Measurements from ENCODE around the gene OR6K6. TPM values are rescaled to one million over a fixed set of nuclear protein-coding genes. Genes with fewer than 3 reads are reported as not detected.

The OR6K6 gene
- not detected in 2 replicates for total RNA-seq
- long read RNA-seq = 0 reads

GRCh38 chr1:158754420-158754819, at the start of gene OR6K6:
Gene OR6K6 (plus strand): TSS chr1:158754720. CDS start chr1:158754888, 168 bp downstream.
- H3K4me3 Mint-ChIP-seq (ENCODE audit: unreplicated experiment) = no peak within 1 kb of the TSS
- peaks cover 3% of the 10 kb centered on the region for H3K9me3 Mint-ChIP-seq (ENCODE audit: unreplicated experiment)
- H3K27ac Mint-ChIP-seq (ENCODE audit: unreplicated experiment) = no peak within 1 kb of the TSS
- H3K4me1 Mint-ChIP-seq (ENCODE audit: unreplicated experiment) = no peaks in the 10 kb centered on the region
- no peak for TF ChIP-seq CTCF (IDR thresholded peaks at IDR 0.05)
- DNase-seq (ENCODE audit: extremely low spot score, unreplicated experiment) = no peak
- no peaks in the 10 kb centered on the region for H3K36me3 Mint-ChIP-seq (ENCODE audit: unreplicated experiment)
- no peaks in the 10 kb centered on the region for H3K27me3 Mint-ChIP-seq (ENCODE audit: unreplicated experiment)

GRCh38 chr1:158706096-158706495, 48.4 kb upstream of the OR6K6 start:
- H3K27ac Mint-ChIP-seq (ENCODE audit: unreplicated experiment) = no peak overlapping the region
- no peak for TF ChIP-seq CTCF (IDR thresholded peaks at IDR 0.05)
- no peaks in the 10 kb centered on the region for H3K27me3 Mint-ChIP-seq (ENCODE audit: unreplicated experiment)
- no peak overlapping the region for H3K4me3 Mint-ChIP-seq (ENCODE audit: unreplicated experiment)
- no peaks in the 10 kb centered on the region for H3K9me3 Mint-ChIP-seq (ENCODE audit: unreplicated experiment)
- DNase-seq (ENCODE audit: extremely low spot score, unreplicated experiment) = no peak
- H3K36me3 Mint-ChIP-seq (ENCODE audit: unreplicated experiment) = no peaks in the 10 kb centered on the region
- no peaks in the 10 kb centered on the region for H3K4me1 Mint-ChIP-seq (ENCODE audit: unreplicated experiment)

DNA sequence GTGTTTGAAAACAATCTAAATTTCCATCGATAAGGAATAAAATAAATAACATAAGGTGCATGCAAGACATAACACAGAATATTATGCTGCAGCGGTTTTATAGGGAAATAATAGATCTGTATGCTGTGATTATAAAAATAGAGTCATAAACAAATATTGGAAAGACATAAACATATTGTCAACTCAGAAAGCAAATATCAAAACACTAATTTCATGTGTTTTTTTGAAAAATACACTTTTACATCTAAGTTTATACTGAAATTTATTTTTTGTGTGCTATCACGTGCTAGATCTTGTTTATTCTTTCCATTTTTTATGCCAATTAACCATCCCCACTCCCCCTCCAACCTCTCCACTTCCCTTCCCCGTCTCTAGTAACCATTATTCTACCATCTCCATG, 43.4 kb upstream of the OR6K6 start:
- Mint-ChIP-seq H3K27ac (ENCODE audit: unreplicated experiment) (no peak overlapping the region), H3K9me3 (ENCODE audit: unreplicated experiment) (no peaks in the 10 kb centered on the region), H3K4me1 (ENCODE audit: unreplicated experiment) (no peaks in the 10 kb centered on the region), H3K27me3 (ENCODE audit: unreplicated experiment) (peaks cover 4% of the 10 kb centered on the region), H3K36me3 (ENCODE audit: unreplicated experiment) (no peaks in the 10 kb centered on the region), H3K4me3 (ENCODE audit: unreplicated experiment) (no peak overlapping the region)
- TF ChIP-seq CTCF (IDR thresholded peaks at IDR 0.05) = no peak
- no peak for DNase-seq (ENCODE audit: extremely low spot score, unreplicated experiment)

GRCh38 chr1:158714754-158715153, 39.8 kb upstream of the OR6K6 start:
- Mint-ChIP-seq H3K36me3 (ENCODE audit: unreplicated experiment) (no peaks in the 10 kb centered on the region), H3K27me3 (ENCODE audit: unreplicated experiment) (peaks cover 4% of the 10 kb centered on the region), H3K9me3 (ENCODE audit: unreplicated experiment) (no peaks in the 10 kb centered on the region), H3K4me3 (ENCODE audit: unreplicated experiment) (no peak overlapping the region), H3K4me1 (ENCODE audit: unreplicated experiment) (no peaks in the 10 kb centered on the region), H3K27ac (ENCODE audit: unreplicated experiment) (no peak overlapping the region)
- no peak for DNase-seq (ENCODE audit: extremely low spot score, unreplicated experiment)
- no peak for TF ChIP-seq CTCF (IDR thresholded peaks at IDR 0.05)

DNA sequence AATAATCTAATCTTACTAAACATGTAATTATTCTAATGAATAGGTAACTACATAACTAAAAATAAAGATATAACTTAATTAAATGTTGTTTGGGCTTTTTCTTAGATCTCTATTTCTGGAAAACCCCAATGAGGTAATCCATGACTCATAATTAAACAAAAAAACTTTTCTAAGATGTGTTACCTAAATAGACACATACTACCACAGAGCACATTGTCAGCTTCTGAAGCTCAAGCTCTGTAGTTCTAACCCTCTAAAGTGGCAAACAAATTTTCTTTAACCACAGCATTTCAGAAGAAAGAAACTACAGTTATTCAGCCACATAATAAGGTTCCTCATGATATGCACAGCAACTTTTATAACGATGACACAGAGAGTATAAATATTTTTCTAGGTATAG, 38.2 kb upstream of the OR6K6 start:
- Mint-ChIP-seq H3K27ac (ENCODE audit: unreplicated experiment) (no peak overlapping the region), H3K36me3 (ENCODE audit: unreplicated experiment) (no peaks in the 10 kb centered on the region), H3K4me1 (ENCODE audit: unreplicated experiment) (no peaks in the 10 kb centered on the region), H3K4me3 (ENCODE audit: unreplicated experiment) (no peak overlapping the region), H3K27me3 (ENCODE audit: unreplicated experiment) (peaks cover 3% of the 10 kb centered on the region), H3K9me3 (ENCODE audit: unreplicated experiment) (no peaks in the 10 kb centered on the region)
- TF ChIP-seq CTCF (IDR thresholded peaks at IDR 0.05) = no peak
- no peak for DNase-seq (ENCODE audit: extremely low spot score, unreplicated experiment)
